DMS 273 (cell line): Measurements from ENCODE around the gene FNDC7.
"Not testable (repeated sequence)": the region's sequence is repeated elsewhere in the genome, so short reads cannot be mapped to it uniquely, and the experiment has no call there.

Source experiments
- DNase-seq: peaks from one replicate; lab custom pipeline; 2025; ENCODE audit not compliant: unreplicated experiment; lab: John Stamatoyannopoulos, UW

FNDC7 gene, protein sequence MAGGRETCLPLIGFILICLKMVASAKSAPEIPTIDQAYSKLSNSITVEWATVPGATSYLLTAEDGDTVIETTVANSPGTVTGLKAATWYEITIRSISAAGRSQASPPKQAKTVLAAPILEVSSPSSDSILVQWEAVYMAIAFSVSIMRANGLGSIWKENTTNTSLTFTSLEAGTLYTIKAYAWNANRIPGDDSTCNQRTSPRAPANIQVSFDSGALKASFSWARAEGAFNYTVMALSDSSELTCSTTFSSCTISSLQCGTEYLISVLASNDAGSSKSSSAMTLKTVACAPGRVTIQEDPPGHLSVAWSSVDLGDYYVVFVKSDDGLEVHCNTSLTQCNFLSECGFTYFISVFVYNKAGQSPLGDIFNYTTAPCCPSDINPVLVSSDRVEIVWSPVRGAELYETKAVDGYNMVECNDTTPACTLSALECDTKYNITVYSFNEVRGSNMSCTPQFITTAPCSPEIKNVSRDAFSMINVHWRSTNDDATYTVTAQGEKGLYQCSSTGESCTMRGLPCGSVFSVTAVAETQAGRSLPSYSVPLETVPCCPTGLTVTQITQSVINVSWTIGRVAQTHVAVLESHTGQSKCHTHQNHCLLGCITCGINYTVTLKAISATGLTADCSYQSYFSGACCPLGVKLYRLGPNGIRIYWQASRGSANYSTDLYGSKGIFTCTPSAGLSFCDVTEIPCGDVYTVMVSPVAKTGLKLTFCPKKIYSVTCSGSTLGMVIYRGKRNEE

DNA sequence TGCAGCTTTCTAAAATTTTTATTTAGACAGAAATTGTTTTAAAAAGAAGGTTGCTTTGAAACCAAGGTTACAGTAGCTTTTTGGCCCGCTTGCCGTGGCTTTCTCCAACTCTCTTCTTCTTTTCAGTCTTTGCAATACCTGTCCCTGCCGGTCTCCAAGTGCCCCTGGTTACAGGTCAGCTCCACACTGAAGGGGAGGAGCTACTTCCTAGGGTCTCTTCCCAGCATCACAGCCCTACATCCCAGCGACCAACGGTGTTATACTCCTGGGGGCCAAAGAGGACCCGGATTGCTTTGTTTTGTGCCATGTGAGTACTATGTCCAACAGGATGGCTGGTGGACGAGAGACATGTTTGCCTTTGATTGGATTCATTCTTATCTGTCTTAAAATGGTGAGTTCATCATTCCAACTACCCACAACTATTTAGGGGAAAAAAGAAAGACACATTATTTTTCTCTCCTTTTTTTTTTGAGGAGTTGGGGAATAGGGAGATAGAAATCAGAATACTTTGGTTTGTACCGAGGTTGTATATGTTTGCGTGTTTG, at the start of gene FNDC7:
Gene FNDC7 (plus strand): TSS at position 303 of the 545 bp plus-strand sequence. CDS start 26 bp downstream, at position 329.
- DNase-seq: no peak

DNA sequence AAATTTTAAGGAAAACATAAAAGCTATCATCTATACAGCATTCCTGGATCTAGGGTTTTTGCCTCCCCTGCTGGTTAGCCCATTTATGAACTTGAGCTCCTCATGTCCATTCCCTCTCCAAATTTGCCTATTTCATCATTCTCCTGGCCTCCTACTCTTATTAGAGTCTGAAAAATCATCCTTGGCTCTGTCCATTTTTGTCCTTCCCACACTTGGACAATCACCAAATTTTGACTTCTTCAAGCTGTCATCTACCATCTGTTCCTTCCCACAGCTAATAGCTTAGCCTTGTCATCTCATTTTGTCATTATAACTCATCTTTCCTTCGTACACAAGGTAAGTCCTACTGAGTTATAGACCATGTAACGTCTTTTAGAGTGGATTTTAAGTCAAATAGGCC, 49.6 kb upstream of the FNDC7 start:
- peak; percentile 78 for DNase-seq

- DNase-seq: no peak
These were observed 48.2 kb upstream of the FNDC7 start for GRCh38 chr1:108664481-108664880.

GRCh38 chr1:108665067-108665466, 47.6 kb upstream of the FNDC7 start:
- no peak for DNase-seq

GRCh38 chr1:108665771-108666170, 46.9 kb upstream of the FNDC7 start:
- DNase-seq: no peak

- DNase-seq: not testable (repeated sequence)
These were observed 45.3 kb upstream of the FNDC7 start for GRCh38 chr1:108667422-108667821.

DNA sequence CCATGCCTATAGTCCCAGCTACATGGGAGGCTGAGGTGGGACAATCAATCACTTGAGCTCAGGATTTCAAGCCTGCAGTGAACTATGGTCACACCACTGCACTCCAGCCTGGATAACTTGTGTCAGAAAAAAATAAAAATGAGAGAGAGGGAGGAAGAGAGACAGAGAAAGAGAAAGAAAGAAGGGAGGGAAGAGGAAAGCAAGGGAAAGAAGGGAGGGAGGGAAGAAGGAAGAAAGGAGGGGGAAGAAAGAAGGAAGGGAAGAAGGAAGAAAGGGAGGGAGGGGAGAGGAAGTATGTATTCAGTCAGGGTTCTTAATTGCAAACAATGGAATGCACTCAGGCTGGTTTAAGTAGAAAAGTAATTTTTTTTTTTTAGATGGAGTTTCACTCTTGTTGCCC, 43.9 kb upstream of the FNDC7 start:
- DNase-seq: no peak

- DNase-seq: no peak
These were observed 43.0 kb upstream of the FNDC7 start for GRCh38 chr1:108669679-108670078.

- no peak for DNase-seq
These were observed 42.5 kb upstream of the FNDC7 start for GRCh38 chr1:108670131-108670773.

- DNase-seq: no peak
These were observed 41.6 kb upstream of the FNDC7 start for GRCh38 chr1:108671143-108671542.

DNA sequence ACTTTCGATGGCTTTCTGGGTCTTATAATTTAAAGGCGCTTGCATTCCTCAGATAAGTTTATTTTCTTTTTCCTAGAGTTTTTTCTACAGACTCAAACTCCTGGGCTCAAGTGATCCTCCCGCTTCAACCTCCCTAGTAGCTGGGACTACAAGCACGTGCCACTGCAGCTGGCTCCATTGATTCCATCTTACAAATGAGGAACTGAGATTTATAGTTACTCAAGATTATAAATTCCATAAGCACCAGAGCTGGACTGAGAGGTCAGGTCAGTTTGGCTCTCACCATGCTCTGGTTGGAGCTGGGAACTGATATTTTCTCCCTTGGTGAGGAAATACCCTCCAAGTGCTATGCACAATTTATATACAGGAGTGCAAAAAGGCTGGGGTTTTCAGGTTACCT, 34.0 kb upstream of the FNDC7 start:
- no peak for DNase-seq

- no peak for DNase-seq
These were observed 33.0 kb upstream of the FNDC7 start for GRCh38 chr1:108679586-108680213.

GRCh38 chr1:108681701-108682100, 31.0 kb upstream of the FNDC7 start:
- DNase-seq: not testable (repeated sequence)

- peak; percentile 67 for DNase-seq
These were observed 27.2 kb upstream of the FNDC7 start for GRCh38 chr1:108685529-108685928.

DNA sequence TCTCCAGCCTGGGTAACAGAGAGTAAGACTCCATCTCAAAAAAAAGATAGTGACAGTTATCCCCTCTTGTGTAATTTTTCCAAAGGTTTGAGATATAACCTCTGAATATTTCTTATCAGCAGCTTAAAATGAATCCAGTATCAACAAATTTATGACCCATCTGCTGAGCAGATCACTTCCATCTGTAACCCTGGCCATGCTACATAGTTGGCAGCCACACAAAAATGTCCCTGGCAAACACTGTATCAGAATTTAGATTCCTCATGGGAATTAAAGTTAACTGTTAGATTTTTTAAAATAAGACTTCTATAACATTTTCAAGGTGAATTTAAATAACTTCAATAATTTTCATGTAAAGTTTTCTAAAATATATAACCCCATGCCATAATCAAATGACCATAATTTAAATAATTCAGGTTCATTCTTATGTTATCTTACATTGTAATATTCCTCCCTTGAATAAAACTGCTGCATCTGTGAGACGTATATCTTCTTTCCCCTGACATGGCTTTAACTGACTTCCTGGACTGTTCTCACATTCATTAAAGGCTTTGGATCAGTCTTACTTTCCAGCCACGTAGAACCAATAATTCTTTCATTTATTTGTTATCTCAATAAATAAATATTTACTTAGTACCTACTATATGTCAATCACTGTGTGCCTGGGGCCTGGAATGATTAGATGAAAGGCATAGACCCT, 25.9 kb upstream of the FNDC7 start:
- DNase-seq: peak; percentile 83

GRCh38 chr1:108691128-108691941, 21.4 kb upstream of the FNDC7 start:
- peak; percentile 76 for DNase-seq

DNA sequence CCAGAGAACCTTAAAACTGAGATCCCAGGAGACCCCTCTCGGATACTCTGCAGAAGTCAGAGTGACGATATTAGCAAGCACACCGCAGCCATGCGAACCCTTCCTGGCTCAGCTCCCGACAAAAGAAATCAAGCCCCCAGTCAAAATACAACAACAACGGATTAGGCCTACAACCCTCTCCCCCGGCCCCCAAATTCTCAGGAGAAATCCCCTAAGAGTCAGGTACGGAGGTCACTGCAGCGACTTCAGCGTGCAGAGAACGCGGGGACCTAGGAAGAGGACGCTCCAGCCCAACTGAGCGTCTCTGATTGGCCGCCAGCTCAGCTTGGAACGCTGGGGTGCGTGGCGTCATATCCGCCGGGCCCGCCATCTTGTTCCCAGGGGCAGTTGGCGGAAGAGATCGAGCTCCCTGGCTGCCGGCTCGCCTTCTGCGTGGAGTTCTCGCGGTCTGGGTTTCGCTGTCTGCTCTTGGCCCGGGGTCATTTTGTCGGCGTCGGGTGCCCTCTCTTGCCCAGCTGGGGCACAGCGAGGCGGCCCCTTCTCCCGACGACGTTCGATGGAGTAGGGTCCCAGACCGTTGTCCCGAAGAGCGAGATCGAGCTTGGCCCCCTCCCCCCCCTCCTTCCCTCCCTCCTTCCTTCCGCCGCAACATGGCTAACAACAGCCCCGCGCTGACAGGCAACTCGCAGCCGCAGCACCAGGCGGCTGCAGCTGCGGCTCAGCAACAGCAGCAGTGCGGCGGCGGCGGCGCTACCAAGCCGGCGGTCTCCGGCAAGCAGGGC, 20.6 kb upstream of the FNDC7 start, which contains the start of gene PRPF38B:
Gene PRPF38B (plus strand): TSS at position 369 of the 782 bp plus-strand sequence. CDS start 282 bp downstream, at position 651.
- DNase-seq: peak; percentile 96
